ENCODE results near the gene ANO2.

Gene ANO2

DNA sequence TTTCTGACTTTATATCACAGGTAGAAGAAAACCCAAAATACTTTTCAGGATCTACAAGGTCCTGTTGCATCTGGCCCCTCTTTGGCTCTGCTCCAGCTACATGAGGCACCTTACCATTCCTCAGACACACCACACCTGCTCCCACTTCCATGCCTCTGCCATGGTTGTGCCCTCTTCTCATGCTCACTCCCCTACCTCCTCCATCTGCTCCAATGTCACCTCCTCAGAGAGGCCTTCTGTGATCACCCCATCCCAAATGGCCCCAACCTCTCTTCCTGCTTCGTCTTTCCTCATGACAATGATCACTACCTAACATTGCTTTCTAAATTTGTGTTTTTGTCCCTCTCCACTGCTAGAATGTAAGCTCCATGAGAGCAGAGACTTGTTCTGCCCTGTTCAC, 174.3 kb downstream of the ANO2 start:
- FAIRE-seq = no peak

- no peak for FAIRE-seq
Observed at GRCh38 chr12:5768581-5769196, 176.4 kb downstream of the ANO2 start.

GRCh38 chr12:5768171-5768570, 176.9 kb downstream of the ANO2 start:
- no peak for FAIRE-seq

DNA sequence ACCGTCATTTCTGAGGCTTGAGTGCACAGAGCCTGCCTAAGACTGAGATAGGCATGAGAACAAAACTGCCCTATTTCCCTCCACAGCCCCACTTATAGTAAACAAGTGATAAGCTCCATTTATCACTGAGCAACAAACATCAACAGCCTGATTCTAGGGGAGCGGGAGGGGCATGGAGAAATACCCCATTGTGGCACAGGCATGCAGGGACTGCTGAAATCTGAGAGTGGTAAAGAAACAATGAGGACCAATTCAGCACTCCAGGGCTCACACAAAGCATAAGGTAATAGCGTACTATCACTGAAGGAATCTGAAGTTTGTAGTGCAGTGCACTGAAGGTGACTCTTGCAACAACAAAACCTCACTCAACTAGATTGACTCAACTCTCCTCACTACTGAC, 186.7 kb downstream of the ANO2 start:
- FAIRE-seq = no peak

- FAIRE-seq = no peak
Observed at GRCh38 chr12:5756338-5756842, 188.7 kb downstream of the ANO2 start.

GRCh38 chr12:5748027-5748426, 197.0 kb downstream of the ANO2 start:
- no peak for FAIRE-seq

GRCh38 chr12:5746917-5747316, 198.1 kb downstream of the ANO2 start:
- FAIRE-seq = no peak

GRCh38 chr12:5746036-5746908, 198.8 kb downstream of the ANO2 start:
- no peak for FAIRE-seq

- FAIRE-seq = no peak
Observed at GRCh38 chr12:5745251-5745888, 199.7 kb downstream of the ANO2 start.

DNA sequence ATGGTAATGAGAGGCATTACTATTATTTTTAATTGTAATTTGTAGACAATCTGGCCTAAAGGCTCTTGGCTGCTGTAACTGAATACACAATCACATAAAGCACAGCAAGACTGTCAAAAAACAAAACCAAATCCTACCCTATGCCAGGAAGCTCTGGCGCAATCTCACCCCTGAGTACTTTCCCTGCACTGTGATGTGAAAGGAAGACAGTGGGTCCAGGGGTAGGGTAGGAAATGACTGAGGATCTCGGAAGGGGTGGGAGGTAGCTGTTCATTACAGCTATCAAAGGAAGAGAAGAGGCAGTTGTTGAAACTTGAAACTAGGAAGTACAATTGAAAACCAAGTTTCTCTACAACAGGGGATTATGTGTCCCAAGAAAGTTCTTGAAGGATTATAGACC, 202.8 kb downstream of the ANO2 start:
- FAIRE-seq = no peak

DNA sequence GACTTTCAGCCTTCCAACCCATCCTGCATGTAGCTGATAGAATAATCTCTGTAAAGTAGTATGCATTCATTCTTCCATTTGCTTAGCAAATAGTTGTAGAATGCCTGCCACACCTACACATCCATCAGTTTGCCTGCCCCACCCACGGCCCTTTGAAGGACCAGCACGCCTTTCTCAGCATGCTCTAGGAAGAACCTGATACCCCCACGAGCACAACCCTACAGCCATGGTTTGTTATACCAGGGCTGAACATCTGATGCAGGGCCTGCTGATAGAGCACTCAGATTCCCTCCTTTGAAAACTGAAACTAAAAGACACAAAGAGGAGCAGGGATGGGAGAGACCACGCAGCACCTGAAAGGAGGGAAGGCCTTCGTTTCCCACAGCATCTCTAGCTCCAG, 205.1 kb downstream of the ANO2 start:
- no peak for FAIRE-seq

DNA sequence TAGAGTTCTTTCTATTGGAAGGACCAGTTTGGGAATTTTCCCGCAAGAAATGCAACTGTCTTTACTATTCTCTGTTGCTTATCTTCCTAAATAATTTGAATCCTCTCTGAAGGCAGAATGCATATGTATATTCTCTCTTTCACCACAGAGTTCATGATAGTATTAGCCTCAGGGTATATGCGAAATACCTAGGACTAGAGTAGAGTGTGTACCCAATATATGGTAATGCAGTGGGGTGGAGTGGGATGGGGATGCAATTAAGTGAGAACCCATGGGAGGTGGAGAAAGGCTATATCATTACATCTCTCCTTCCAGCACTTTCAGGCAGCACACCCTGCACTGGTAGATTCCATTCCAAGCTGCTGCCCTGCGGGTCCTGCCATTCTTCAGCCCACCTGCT, 207.3 kb downstream of the ANO2 start:
- no peak for FAIRE-seq

GRCh38 chr12:5736527-5736926, 208.5 kb downstream of the ANO2 start:
- no peak for FAIRE-seq

- FAIRE-seq = no peak
Observed at GRCh38 chr12:5736016-5736415, 209.0 kb downstream of the ANO2 start.

DNA sequence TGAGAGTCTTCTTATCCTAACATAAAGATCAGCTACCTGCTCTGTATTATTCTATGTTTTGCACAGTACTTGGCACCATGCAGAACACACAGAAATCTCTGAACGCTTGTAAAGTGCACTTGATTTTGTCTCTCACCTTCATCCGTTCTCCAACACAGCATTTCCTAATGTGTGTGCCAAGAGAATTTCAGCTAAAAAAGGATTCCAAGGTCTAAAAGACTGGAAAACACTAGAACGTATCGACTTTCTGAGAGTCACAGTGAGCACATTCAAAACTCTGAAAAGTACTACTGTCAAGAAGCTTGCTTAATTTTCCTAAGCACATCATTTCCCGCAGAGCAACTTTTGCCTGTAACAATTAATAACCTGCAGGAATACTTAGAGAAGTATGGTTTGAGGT, 211.1 kb downstream of the ANO2 start:
- no peak for FAIRE-seq

DNA sequence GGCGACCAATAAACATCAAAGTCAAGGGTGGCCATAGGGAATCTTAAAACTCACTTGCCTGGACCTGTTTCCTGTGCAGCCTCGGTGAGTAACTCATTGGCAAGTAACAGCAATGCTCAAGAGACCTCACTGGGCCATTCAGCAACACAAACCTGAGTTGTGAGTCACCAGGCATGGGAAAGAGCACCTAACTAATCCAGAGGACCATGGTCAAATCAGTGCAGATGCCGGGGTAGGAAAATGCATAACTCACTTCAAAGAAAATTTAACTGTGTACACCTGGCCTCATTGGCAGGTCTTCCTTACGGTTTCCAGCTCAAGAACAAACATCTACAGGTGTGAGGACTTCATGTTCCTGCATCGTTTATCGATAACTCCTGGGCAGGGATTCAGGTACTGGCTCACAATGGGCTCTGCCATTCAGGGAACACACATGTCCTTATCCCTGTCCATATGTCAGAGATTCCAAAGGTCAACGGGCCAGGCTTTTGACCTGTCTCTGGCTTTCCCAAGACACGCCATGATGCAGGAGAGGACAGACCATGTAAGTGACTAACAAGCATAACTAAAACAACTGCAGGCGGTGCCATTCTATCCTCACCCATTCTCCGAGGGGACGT, 211.8 kb downstream of the ANO2 start:
- no peak for FAIRE-seq

- no peak for FAIRE-seq
Observed at GRCh38 chr12:5730962-5731361, 214.1 kb downstream of the ANO2 start.

DNA sequence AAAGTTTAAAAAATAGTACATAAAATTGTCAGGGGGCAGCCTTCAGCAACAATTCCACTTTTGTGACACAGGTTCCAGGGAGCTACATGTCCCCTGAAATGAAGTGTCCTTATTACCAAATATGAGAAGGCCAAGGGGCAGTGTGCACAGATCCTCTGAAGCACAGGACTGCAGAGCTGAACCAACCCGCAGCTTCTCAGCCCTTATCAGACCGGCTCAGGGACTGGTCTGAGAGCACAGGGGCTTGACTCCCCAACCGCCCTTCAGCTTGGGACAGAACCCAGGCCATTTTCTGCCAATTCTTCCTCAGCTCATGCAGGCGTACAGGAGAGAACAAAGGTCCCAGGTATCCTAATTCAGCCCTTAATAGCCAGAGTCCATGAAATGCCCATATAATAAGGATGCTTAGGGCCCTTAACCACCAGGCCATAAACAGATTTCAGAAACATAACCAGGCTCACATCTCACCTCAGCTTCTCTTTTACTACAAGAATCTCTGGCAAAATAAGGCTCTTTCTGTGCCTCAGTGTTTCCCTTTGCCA, 221.3 kb downstream of the ANO2 start:
- no peak for FAIRE-seq

- no peak for FAIRE-seq
Observed at GRCh38 chr12:5723071-5723470, 222.0 kb downstream of the ANO2 start.

- no peak for FAIRE-seq
Observed at GRCh38 chr12:5720381-5721005, 224.6 kb downstream of the ANO2 start.

DNA sequence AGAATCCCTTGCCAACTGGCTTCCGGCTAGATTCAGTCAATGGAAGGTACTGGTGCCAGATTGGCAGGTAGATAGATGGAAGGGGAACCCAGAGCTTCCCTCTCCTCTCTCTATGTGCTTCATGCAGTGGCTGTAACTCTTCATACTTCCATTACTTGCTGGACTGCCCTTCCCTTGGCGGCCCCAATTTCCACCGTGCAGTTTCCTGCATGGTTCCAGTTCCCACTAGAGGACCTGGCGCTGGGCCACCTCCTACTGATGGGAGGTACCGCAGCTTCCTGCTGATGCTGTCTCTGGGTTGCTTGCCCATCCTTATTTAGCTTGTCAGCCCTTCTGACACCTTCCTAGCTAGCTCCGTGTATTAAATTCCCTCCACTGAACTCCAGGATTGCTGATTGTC, 226.4 kb downstream of the ANO2 start:
- no peak for FAIRE-seq

GRCh38 chr12:5718073-5718472, 227.0 kb downstream of the ANO2 start:
- no peak for FAIRE-seq

DNA sequence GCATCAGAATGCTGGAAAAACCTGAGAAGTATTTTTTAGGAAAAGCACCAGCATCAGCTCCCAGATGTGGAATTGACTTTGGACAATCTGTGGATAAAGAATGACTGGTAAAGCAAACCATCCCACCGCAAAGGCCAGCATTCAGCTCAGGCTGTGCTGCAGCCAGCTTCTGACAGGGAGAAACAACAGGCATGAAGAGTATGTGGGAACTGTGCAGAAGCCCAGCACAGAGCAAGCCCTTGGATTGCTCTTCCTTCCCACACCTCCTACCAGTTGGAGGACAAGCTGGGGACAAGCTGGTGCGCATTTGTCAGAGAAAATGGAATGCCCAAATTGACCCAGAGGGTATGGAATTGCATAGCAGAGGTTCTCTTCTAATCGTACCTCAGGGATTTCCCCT, 228.1 kb downstream of the ANO2 start:
- FAIRE-seq = no peak
